Central memory CD8-positive, alpha-beta T cell (primary cell): ENCODE data around the gene ADARB2.

Source experiments
- ATAC-seq: fragments of 150-1000 bp; cut with Tn5 transposase; replicated peaks from 2 replicates; pipeline ENCODE4 v1.10.0; 2022; ENCODE audit warnings: mild to moderate bottlenecking, moderate FRiP score, moderate number of reproducible peaks; ENCODE audit not compliant: poor library complexity, severe bottlenecking; ENCODE audit errors: extremely low read depth
- DNase-seq, 2 donors: peaks; one replicate each; pipeline ENCODE4 v3.0.0; 2021; ENCODE audit warnings: low spot score in 2 of 2
- H3K27ac Mint-ChIP-seq: one replicate; pipeline ENCODE4 v1.8.0; 2022; ENCODE audit warnings: low read depth, mild to moderate bottlenecking, moderate library complexity, mixed read lengths
- H3K27me3 Mint-ChIP-seq: one replicate; pipeline ENCODE4 v1.8.0; 2022; ENCODE audit warnings: mixed read lengths
- H3K36me3 Mint-ChIP-seq: one replicate; pipeline ENCODE4 v1.8.0; 2022; ENCODE audit warnings: mild to moderate bottlenecking, moderate library complexity, mixed read lengths; ENCODE audit not compliant: insufficient read depth
- H3K4me1 Mint-ChIP-seq: one replicate; pipeline ENCODE4 v1.8.0; 2022; ENCODE audit warnings: mixed read lengths
- H3K4me3 Mint-ChIP-seq: one replicate; pipeline ENCODE4 v1.8.0; 2022; ENCODE audit warnings: mild to moderate bottlenecking, moderate library complexity, mixed read lengths
- H3K9me3 Mint-ChIP-seq: one replicate; pipeline ENCODE4 v1.8.0; 2022; ENCODE audit warnings: mixed read lengths

ADARB2 gene

DNA sequence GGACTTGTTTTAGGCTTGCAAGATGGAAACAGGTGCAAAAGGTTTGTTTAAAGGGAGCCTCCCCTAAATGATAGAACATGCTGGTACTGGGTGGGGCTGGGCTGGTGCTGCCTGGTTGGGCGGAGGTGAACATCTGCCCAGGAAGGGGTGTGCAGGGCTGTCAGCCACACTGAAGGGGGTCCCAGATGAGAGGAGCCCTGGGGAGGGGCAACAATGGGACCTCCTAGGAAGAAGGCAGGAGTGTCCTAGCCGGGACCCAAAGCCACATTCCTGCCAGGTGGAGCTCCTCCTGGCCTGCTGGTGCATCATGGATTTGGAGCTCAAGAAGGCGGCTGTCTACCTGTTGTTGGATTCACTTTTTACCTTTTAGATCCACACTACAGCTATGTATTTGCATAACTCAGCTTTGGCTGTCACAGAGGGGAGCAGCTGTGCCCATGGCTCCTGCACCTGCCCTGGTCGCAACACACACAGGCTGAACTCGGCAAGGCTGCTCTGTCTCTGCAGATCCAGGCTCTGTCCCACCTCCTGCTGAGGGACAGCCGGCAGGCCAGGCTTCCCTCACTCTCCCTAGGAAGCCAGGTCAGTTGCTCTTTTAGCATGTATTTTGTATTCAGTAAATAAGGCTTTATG, 59.9 kb downstream of the ADARB2 start:
- no peak for DNase-seq
- Mint-ChIP-seq H3K9me3 (no peaks in the 10 kb centered on the region), H3K4me1 (no peaks in the 10 kb centered on the region), H3K27ac (no peak overlapping the region), H3K4me3 (no peak overlapping the region), H3K36me3 (peaks cover 2% of the 10 kb centered on the region), H3K27me3 (peaks cover 32% of the 10 kb centered on the region)
- no peak for ATAC-seq

DNA sequence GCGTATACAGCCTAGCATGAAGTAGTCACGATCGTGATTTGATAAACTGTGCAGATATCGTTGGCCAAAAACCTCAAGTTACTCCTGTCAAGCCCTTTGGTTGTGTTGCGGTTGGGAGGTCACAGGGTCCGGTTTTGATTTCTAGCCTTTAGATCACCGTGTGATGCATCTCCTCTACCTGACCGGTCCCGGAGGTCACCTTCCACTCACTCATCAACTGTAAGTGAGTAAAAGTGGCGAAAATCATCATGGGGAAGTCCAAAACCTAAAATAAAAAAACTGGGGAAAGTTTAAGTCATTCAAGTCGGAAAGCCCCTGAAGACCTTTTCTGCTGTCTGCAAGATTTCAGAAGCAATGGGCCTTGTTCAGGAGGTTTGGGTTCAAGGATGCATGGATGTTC, 62.8 kb downstream of the ADARB2 start:
- Mint-ChIP-seq H3K9me3 (no peaks in the 10 kb centered on the region), H3K27ac (no peak overlapping the region), H3K27me3 (peaks cover 16% of the 10 kb centered on the region), H3K4me1 (no peaks in the 10 kb centered on the region), H3K36me3 (no peaks in the 10 kb centered on the region), H3K4me3 (no peak overlapping the region)
- DNase-seq, result no peak
- ATAC-seq, result no peak

DNA sequence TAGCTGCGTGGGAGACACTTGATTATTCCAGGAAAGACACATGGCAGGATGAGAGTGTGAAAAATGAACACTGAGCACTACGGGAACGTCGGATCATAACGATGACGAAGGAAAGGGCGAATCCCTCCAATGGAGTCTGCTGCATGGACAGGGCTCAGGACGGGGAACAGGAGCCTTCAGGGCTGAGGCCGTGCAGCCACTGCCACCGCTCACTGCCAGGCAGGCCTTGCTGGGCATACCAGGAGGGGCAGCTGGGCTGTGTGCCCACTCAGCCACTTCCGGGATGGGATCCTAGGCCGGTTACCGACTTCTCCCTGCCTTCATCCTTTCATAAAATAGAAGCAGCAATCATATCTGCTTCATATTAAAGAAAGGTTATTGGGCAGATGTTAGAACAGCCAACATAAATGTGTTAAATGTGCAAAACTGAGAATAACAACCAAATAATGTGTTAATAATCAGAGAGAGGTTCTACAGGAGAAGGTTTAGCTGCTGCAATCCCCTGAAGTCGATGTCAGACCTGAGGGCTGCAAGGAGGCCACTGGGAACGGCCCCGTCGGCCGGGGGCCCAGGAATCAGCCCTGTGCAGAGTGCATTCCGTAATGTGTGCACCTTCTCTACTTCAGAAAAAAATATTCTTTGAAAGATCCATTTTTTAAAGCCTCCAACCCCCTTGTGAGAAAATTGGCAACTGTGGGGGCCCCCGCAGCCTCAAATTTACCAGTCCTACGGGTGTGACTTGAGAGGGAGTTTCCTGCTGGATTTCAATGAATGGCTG, 63.6 kb downstream of the ADARB2 start:
- no peak overlapping the region for H3K27ac Mint-ChIP-seq
- no peaks in the 10 kb centered on the region for H3K4me1 Mint-ChIP-seq
- H3K4me3 Mint-ChIP-seq, result no peak overlapping the region
- DNase-seq (no peak), ATAC-seq (no peak)
- no peaks in the 10 kb centered on the region for H3K9me3 Mint-ChIP-seq
- H3K36me3 Mint-ChIP-seq, result no peaks in the 10 kb centered on the region
- H3K27me3 Mint-ChIP-seq, result peaks cover 16% of the 10 kb centered on the region

DNA sequence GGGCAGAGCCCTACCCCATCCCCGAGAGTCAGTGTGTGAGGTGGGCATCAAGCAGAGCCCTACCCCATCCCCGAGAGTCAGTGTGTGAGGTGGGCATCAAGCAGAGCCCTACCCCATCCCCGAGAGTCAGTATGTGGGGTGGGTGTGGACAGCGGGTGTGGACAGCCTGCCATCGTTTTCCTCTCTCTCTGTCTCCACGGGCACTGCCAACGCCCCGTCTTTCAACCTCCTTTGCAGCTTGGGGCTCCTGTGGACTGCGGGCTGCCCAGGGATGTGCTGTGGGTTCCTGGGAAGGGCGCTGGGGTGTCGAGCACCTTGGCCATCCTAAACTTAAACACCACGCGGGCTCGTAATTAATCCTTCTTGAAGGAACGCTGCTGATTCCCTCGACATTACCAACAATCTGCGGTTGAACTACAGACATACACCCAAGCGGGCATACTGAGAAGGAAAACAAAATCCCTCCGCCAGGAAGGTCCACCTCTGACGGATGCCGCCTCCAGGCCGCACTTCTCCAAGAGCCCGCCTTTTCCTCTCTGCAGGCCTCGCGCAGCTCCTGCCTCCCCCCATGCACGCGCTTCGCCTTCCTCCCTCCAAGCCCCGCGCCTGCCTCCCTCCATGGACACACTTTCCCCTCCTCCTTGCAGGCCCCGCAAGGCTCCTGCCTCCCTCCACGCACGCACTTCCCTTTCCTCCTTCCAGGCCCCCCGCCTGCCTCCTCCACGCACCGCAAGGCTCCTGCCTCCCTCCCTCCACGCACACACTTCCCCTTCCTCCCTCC, 65.1 kb downstream of the ADARB2 start:
- Mint-ChIP-seq H3K27ac (no peak overlapping the region), H3K9me3 (no peaks in the 10 kb centered on the region), H3K4me1 (no peaks in the 10 kb centered on the region), H3K36me3 (no peaks in the 10 kb centered on the region), H3K27me3 (peaks cover 16% of the 10 kb centered on the region), H3K4me3 (no peak overlapping the region)
- no peak for ATAC-seq
- DNase-seq, result no peak

DNA sequence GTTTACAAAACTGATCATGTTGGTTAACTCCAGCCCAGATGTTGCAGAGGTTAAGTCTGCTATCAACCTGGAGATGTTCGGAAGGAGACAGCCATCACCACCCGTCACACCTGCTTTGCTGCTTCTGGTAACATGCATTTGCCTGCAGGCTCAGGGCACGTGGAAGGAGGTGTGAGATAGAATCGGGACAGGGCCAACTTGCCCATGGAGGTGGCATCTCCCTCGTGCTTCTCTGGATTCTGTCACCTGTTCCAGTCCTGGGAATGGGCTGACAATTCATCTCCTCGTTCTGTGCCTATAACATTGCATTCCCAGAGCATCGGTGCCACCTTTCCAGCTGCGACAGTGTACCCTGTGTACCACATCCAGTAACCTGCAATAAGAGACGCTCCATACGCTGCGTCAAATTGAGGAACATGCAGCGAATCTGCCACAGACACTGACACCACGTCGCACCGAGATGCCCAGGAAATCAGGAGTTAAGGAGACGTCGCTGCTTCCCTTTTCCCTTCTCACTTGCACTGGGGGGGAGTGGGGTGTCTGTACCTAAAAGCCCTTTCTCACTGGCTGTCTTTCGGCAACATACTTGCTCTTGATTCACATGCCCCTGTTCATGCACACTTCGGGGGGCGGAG, 65.8 kb downstream of the ADARB2 start:
- DNase-seq (no peak), ATAC-seq (no peak)
- Mint-ChIP-seq H3K4me1 (no peaks in the 10 kb centered on the region), H3K27me3 (peaks cover 16% of the 10 kb centered on the region), H3K9me3 (no peaks in the 10 kb centered on the region), H3K27ac (no peak overlapping the region), H3K36me3 (no peaks in the 10 kb centered on the region), H3K4me3 (no peak overlapping the region)

DNA sequence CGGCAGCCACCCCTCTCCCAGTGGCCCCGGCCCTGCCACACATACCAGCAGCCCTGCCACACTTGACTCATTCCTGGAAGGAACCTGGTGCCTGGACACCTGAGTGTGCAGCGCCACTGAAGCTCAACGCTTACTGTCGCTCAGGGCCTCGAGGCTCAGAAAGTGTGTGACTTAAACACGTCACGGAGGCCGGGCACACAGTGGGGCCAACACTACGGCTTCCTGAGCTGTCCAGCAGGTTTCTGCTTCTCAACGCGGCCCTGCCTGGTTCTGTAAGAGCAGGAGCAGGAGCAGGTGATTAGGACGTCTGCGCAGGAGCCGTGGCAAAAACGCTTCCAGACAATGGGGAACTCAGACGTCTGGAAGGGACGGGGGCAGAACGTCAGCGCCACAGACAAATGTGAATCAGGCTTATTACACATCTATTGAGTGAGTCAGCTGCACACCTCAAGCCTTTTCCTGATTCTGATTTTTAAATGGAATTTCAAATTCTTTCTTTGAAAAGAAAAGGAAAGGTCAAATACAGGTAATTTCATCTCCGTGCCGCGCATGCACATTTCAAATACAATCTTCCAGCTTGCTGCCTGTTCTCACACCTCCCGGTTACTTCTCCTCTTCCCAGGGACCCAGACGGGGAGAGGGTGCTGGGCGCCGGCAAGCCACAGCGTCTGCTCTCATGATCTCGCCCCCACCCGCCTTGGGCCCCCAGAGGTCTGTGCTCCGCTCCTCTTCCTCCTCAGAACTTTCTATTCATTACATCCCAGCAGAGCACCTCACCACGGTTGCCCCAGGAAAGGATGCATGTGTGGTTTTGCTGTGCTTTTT, 66.6 kb downstream of the ADARB2 start:
- Mint-ChIP-seq H3K27me3 (peaks cover 14% of the 10 kb centered on the region), H3K27ac (no peak overlapping the region), H3K36me3 (no peaks in the 10 kb centered on the region), H3K9me3 (no peaks in the 10 kb centered on the region), H3K4me1 (no peaks in the 10 kb centered on the region), H3K4me3 (no peak overlapping the region)
- ATAC-seq, result no peak
- no peak for DNase-seq

DNA sequence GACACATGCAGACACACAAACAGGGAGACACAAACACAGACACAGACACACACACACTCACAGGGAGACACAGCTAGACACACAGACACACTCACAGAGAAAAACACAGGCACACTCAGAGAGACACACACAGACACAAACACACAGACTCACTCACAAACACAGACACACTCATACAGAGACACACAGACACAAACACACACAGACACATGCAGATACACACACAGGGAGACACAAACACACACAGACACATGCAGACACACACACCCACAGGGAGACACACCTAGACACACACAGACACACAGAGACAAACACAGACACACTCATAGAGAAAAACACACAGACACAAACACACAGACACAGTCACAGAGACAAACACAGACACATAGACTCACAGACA, 67.9 kb downstream of the ADARB2 start:
- Mint-ChIP-seq H3K27me3 (peaks cover under 1% of the 10 kb centered on the region), H3K4me1 (no peaks in the 10 kb centered on the region), H3K36me3 (no peaks in the 10 kb centered on the region), H3K27ac (no peak overlapping the region), H3K9me3 (no peaks in the 10 kb centered on the region), H3K4me3 (no peak overlapping the region)
- no peak for DNase-seq
- ATAC-seq, result no peak

DNA sequence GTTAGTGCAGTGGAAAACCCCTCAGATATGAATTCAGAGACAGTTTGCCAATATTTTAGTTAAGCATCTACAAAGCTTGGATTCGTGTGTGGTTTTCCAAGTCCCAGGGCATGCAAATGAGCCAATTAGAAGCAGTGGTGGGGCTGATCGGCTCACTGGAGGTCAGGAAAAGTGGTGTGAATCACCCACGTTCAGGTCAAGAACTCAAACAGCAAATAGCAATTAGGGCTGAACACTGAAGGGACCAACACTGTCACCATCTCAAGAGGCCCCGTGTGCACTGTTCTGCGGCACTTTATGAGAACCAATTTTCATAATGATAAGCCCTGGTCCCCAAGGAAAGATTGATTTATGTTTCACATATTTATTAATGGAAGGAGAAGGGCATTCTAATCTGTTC, 68.9 kb downstream of the ADARB2 start:
- peaks cover 10% of the 10 kb centered on the region for H3K27me3 Mint-ChIP-seq
- H3K4me1 Mint-ChIP-seq, result no peaks in the 10 kb centered on the region
- H3K36me3 Mint-ChIP-seq, result no peaks in the 10 kb centered on the region
- DNase-seq (no peak), ATAC-seq (no peak)
- no peak overlapping the region for H3K27ac Mint-ChIP-seq
- no peaks in the 10 kb centered on the region for H3K9me3 Mint-ChIP-seq
- H3K4me3 Mint-ChIP-seq, result no peak overlapping the region

DNA sequence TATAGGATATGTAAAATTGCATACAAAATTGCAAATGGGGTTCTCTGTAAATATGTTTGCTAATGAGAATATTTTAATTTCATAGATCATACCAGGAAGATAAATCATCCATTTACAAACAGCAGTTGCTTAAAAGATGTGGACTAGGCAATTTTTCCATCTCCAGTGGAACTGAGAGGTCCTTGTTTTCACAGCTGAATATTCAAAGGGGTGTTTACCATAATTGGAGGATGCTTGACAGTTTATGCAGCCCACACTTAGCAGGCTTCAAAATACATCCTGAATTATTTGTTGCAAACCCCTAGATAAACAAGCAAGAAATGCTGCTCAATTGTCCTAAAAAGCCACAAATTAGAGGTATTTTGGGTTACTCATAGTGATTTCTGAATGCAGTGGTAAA, 69.9 kb downstream of the ADARB2 start:
- DNase-seq (no peak), ATAC-seq (no peak)
- Mint-ChIP-seq H3K4me3 (no peak overlapping the region), H3K27me3 (peaks cover 13% of the 10 kb centered on the region), H3K27ac (no peak overlapping the region), H3K36me3 (no peaks in the 10 kb centered on the region), H3K4me1 (no peaks in the 10 kb centered on the region), H3K9me3 (no peaks in the 10 kb centered on the region)

DNA sequence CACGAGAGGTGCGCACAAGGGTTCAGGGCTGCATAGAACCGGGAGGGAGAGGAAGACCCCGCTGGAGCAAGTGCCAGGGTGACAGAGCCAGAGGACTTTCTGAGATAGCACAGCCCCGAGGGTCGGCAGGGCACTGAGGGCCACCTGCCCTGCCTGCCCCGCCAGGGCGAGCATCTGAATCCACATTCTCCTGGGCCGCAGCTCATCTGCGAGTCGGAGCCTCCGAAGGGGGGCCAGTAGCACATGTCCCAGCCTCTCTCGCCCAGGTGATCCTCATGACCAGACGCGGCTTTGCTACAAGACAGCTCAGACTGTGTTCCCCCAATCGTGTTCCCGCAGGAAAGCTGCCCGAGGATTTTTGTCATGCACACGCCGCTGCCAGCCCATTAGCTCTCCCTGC, 71.2 kb downstream of the ADARB2 start:
- Mint-ChIP-seq H3K4me1 (no peaks in the 10 kb centered on the region), H3K36me3 (no peaks in the 10 kb centered on the region), H3K27me3 (peaks cover 19% of the 10 kb centered on the region), H3K4me3 (no peak overlapping the region), H3K9me3 (no peaks in the 10 kb centered on the region), H3K27ac (no peak overlapping the region)
- DNase-seq, result no peak
- ATAC-seq, result no peak

DNA sequence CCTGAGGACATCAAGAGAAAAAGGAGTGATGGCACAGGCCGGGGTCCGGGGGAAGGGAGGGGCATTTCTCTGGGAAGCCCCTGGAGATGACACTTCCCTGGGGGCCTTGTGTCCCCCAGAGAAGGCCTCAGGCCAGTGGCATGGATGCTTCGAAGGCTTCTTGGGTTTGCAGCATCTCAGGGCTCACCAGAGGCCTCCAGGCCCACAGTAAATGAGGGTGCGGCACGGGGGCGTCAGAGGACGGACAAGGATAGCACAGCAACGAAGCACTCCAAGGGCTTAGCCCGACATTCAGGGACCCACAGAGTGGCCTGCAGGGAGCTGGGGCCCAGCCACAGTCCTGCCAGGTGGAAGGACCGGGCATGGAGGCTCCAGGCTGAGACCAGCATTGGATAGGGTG, 71.6 kb downstream of the ADARB2 start:
- H3K4me3 Mint-ChIP-seq, result no peak overlapping the region
- no peaks in the 10 kb centered on the region for H3K36me3 Mint-ChIP-seq
- ATAC-seq (no peak), DNase-seq (no peak)
- H3K4me1 Mint-ChIP-seq, result no peaks in the 10 kb centered on the region
- peaks cover 23% of the 10 kb centered on the region for H3K27me3 Mint-ChIP-seq
- no peaks in the 10 kb centered on the region for H3K9me3 Mint-ChIP-seq
- H3K27ac Mint-ChIP-seq, result no peak overlapping the region

DNA sequence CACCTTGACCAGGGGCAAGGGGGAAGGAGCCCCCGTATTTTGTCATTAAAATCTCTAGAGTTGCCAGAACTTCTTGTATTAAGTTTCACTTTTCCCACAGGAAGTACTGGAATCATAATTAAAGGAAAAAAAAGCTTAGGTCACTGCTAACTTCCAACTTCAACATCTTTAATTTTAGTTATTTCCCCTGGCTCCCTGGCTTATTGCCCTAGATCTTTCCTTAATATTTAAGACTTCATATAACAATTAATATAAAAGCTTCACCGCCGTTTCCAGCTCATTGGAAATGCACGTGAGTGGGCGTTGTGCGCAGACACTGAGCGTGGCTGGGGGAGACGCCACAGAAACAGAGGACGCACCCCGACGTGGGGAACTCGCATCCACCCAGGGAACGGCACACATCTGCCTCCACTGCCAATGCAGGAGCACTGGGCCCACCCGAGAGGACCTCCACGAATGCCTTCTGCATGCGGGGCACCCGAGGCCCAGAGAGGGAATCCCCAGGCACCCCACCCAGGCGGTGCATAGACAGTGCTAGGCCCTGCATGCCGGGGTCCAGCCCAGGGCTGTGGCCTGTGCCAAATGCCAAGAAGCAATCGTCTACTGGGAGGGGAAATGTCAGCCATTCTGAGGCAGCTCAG, 72.2 kb downstream of the ADARB2 start:
- DNase-seq, result no peak
- no peak for ATAC-seq
- no peaks in the 10 kb centered on the region for H3K36me3 Mint-ChIP-seq
- no peak overlapping the region for H3K27ac Mint-ChIP-seq
- H3K27me3 Mint-ChIP-seq, result peaks cover 25% of the 10 kb centered on the region
- H3K4me3 Mint-ChIP-seq, result no peak overlapping the region
- no peaks in the 10 kb centered on the region for H3K4me1 Mint-ChIP-seq
- H3K9me3 Mint-ChIP-seq, result no peaks in the 10 kb centered on the region
